ENCODE results near the gene PODXL. TPM values are rescaled to one million over a fixed set of nuclear protein-coding genes. Genes with fewer than 3 reads are reported as not detected.

The PODXL gene
- total RNA-seq, 1 experiment from 2014 or later = 727 TPM

DNA sequence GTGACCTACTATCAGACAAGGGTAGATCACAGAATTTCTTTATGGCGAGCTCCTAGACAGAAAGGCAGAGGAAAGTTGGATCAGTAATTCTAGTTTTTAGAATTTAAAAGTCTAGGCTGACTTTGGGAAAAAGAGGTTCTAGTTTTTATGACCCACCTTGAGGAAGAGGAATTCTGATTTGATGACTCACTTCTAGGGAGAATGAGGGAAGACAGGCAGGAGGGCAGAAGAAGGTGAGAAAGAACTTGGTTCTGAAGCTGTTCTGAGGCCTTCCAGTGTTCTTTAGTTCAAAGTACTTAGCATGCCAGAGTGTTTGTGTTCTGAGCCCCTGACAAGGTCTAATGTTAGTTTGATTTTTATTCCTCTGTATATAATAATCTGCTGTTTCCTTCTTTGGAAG is 97.2 kb downstream of the PODXL start:
- Histone ChIP-seq H3K9me3 (ENCODE audit: control insufficient read depth, low read depth, low read length) (no peaks in the 10 kb centered on the region), H3K27ac (ENCODE audit: insufficient read length, low read depth, low read length) (no peak overlapping the region), H3K4me2 (ENCODE audit: insufficient read depth, insufficient read length, low read length) (no peak overlapping the region), H2BK15ac (ENCODE audit: low read depth, low read length) (no peak overlapping the region), H3K23me2 (ENCODE audit: insufficient read length, low read depth, low read length, poor library complexity, severe bottlenecking) (no peaks in the 10 kb centered on the region), H4K20me1 (ENCODE audit: control insufficient read depth, insufficient read depth, insufficient read length) (no peaks in the 10 kb centered on the region), H3K56ac (ENCODE audit: insufficient read length, low read depth, low read length) (no peak overlapping the region), H3K18ac (ENCODE audit: insufficient read length, low read depth, low read length) (no peak overlapping the region), H3K27me3 (ENCODE audit: insufficient read depth, low read length) (no peaks in the 10 kb centered on the region), H4K91ac (ENCODE audit: insufficient read length, low read depth, low read length) (no peak overlapping the region), H2BK5ac (ENCODE audit: insufficient read length, low read length) (no peak overlapping the region), H4K5ac (ENCODE audit: insufficient read length, low read depth, low read length) (no peak overlapping the region), H3K14ac (ENCODE audit: insufficient read depth, low read length) (no peak overlapping the region), H3K79me2 (ENCODE audit: insufficient read depth, low read length) (no peaks in the 10 kb centered on the region), H3K9ac (ENCODE audit: extremely low read depth, insufficient read length, low read length) (no peak overlapping the region), H2BK12ac (ENCODE audit: insufficient read length, low read depth, low read length) (no peak overlapping the region), H3K23ac (ENCODE audit: insufficient read length, low read depth, low read length) (no peak overlapping the region), H4K8ac (replicated peaks; ENCODE audit: insufficient read length, low read depth, low read length) (no peak overlapping the region), H3K4me1 (ENCODE audit: insufficient read depth, low read length) (no peaks in the 10 kb centered on the region), H3T11ph (ENCODE audit: low read length) (no peak overlapping the region), H2BK20ac (ENCODE audit: low read depth, low read length, poor library complexity, severe bottlenecking) (no peak overlapping the region), H3K79me1 (ENCODE audit: insufficient read depth, low read depth, low read length, poor library complexity, severe bottlenecking) (no peaks in the 10 kb centered on the region), H2AFZ (ENCODE audit: low read length) (no peak overlapping the region), H2BK120ac (ENCODE audit: low read depth, low read length, poor library complexity, severe bottlenecking) (no peak overlapping the region), H3K4ac (ENCODE audit: low read depth, low read length) (no peak overlapping the region), H2AK5ac (ENCODE audit: insufficient read length, low read length) (no peak overlapping the region)
- no peak for DNase-seq
- Mint-ChIP-seq H3K36me3 (ENCODE audit: insufficient read depth in 1 of 3, low read depth in 3 of 3) (peaks cover 1 to 19% (median 13%) of the 10 kb centered on the region in 3 experiments; a peak in 4 of 7 replicates), H3K27me3 (ENCODE audit: low read depth) (no peaks in the 10 kb centered on the region), H3K4me3 (no peak overlapping the region), H3K9me3 (no peaks in the 10 kb centered on the region), H3K27ac (peak overlapping the region in 2 of 3 experiments; percentile 15 to 38; a peak in 1 of 7 replicates), H3K4me1 (peaks cover 0 to 2% of the 10 kb centered on the region in 2 experiments; a peak in 1 of 4 replicates)
- WGBS (ENCODE audit: extremely low coverage, insufficient read length, low lambda C conversion rate) = no CpG with 5 or more reads among the region's 1 CpG
- TF ChIP-seq, protein P1, sequence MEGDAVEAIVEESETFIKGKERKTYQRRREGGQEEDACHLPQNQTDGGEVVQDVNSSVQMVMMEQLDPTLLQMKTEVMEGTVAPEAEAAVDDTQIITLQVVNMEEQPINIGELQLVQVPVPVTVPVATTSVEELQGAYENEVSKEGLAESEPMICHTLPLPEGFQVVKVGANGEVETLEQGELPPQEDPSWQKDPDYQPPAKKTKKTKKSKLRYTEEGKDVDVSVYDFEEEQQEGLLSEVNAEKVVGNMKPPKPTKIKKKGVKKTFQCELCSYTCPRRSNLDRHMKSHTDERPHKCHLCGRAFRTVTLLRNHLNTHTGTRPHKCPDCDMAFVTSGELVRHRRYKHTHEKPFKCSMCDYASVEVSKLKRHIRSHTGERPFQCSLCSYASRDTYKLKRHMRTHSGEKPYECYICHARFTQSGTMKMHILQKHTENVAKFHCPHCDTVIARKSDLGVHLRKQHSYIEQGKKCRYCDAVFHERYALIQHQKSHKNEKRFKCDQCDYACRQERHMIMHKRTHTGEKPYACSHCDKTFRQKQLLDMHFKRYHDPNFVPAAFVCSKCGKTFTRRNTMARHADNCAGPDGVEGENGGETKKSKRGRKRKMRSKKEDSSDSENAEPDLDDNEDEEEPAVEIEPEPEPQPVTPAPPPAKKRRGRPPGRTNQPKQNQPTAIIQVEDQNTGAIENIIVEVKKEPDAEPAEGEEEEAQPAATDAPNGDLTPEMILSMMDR (conservative IDR thresholded peaks at IDR 0.05) = no peak
